ENCODE data around the gene SGCE. TPM values are rescaled to one million over a fixed set of nuclear protein-coding genes. Genes with fewer than 3 reads are reported as not detected.
"Not testable (repeated sequence)": the region's sequence is repeated elsewhere in the genome, so short reads cannot be mapped to it uniquely, and the experiment has no call there.

The SGCE gene, protein sequence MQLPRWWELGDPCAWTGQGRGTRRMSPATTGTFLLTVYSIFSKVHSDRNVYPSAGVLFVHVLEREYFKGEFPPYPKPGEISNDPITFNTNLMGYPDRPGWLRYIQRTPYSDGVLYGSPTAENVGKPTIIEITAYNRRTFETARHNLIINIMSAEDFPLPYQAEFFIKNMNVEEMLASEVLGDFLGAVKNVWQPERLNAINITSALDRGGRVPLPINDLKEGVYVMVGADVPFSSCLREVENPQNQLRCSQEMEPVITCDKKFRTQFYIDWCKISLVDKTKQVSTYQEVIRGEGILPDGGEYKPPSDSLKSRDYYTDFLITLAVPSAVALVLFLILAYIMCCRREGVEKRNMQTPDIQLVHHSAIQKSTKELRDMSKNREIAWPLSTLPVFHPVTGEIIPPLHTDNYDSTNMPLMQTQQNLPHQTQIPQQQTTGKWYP
- total RNA-seq = 37.9 and 44.6 TPM in 2 replicates

DNA sequence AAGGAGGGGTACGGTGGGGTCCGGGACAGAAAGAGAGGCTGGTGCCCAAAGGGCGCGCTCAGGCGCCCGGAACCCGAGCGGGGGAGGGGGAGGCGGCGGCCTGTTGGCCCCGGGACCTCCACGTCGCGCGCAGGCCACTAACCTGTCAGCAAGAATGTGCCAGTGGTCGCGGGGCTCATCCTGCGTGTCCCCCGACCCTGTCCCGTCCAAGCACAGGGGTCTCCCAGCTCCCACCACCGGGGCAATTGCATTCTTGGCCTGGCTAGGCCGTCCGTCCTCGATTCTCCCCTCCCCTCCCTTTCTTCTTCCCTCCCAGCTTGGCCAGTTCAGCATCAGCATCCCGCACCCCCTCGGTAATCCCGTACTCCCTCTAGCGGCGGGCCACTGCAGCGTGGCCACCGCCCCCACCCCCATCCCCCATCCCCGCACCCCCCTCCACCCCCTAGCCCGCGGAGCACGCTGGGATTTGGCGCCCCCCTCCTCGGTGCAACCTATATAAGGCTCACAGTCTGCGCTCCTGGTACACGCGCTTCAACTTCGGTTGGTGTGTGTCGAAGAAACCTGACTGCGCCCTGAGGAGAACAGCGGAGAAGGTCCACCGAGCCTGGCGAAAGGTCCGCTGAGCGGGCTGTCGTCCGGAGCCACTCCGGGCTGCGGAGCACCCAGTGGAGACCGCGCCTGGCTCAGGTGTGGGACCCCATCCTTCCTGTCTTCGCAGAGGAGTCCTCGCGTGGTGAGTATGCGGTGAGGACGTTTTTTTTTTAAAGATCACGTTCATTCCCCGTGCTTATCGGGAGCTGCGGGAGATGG lies at the start of gene SGCE:
SGCE (minus strand) TSS at position 286 of the 810 bp plus-strand sequence; CDS start at position 251, 35 bp downstream.
- peak within 1 kb of the TSS; percentile 79 for H3K4me3 ChIP-seq (ENCODE audit: low read depth, low read length)
- TF ChIP-seq, protein P1, sequence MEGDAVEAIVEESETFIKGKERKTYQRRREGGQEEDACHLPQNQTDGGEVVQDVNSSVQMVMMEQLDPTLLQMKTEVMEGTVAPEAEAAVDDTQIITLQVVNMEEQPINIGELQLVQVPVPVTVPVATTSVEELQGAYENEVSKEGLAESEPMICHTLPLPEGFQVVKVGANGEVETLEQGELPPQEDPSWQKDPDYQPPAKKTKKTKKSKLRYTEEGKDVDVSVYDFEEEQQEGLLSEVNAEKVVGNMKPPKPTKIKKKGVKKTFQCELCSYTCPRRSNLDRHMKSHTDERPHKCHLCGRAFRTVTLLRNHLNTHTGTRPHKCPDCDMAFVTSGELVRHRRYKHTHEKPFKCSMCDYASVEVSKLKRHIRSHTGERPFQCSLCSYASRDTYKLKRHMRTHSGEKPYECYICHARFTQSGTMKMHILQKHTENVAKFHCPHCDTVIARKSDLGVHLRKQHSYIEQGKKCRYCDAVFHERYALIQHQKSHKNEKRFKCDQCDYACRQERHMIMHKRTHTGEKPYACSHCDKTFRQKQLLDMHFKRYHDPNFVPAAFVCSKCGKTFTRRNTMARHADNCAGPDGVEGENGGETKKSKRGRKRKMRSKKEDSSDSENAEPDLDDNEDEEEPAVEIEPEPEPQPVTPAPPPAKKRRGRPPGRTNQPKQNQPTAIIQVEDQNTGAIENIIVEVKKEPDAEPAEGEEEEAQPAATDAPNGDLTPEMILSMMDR (conservative IDR thresholded peaks at IDR 0.05; ENCODE audit: low read depth, low read length) = peak; percentile 50
- DNase-seq (ENCODE audit: low read depth) = no peak

DNA sequence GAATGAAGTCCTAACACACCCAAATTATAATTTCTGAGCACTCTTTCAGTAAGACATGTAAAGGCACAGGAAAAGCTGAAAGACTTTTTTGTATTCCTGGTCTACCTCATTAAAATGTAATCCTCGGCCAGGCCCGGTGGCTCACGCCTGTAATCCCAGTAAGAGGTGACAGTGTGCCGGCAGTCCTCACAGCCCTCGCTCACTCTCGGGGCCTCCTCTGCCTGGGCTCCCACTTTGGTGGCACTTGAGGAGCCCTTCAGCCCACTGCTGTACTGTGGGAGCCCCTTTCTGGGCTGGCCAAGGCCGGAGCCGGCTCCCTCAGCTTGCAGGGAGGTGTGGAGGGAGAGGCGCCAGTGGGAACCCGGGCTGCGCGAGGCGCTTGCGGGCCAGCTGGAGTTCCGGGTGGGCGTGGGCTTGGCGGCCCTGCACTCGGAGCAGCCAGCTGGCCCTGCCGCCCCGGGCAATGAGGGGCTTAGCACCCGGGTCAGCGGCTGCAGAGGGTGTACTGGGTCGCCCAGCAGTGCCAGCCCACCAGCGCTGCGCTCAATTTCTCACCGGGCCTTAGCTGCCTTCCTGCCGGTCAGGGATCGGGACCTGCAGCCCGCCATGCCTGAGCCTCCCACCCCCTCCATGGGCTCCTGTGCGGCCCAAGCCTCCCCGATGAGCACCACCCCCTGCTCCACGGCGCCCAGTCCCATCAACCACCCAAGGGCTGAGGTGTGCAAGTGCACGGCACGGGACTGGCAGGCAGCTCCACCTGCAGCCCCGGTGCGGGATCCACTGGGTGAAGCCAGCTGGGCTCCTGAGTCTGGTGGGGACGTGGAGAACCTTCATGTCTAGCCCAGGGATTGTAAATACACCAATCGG lies 49.5 kb upstream of the SGCE start:
- not testable (repeated sequence) for DNase-seq (ENCODE audit: low read depth); H3K4me3 ChIP-seq (ENCODE audit: low read depth, low read length)

- DNase-seq (ENCODE audit: low read depth) = peak; percentile 38
- TF ChIP-seq, protein P1 (conservative IDR thresholded peaks at IDR 0.05; ENCODE audit: low read depth, low read length) = no peak
- no peak overlapping the region for H3K4me3 ChIP-seq (ENCODE audit: low read depth, low read length)
Measured at GRCh38 chr7:94701555-94701973, 45.6 kb upstream of the SGCE start.

GRCh38 chr7:94700926-94701554 lies 45.1 kb upstream of the SGCE start:
- TF ChIP-seq, protein P1 (conservative IDR thresholded peaks at IDR 0.05; ENCODE audit: low read depth, low read length) = no peak
- DNase-seq (ENCODE audit: low read depth) = no peak
- H3K4me3 ChIP-seq (ENCODE audit: low read depth, low read length) = no peak overlapping the region

DNA sequence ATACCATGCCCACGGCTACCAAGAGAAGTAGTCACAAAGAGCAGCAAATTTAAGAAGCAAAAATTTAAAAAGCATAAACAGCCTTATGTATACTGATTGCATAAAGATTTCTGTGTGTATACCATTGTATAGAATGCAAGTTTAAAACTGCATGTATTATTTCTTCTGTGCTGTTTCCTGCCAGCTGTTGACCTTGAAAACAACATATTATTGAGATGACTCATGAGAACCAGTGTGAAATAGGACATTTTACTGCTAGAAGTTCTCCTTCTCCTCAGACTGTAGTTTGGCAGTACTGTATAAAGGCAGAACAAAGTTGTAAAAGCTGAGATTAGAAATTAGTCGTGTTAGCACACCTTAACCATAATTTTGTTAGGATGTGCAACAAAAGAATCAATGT lies 42.3 kb upstream of the SGCE start:
- TF ChIP-seq, protein P1 (conservative IDR thresholded peaks at IDR 0.05; ENCODE audit: low read depth, low read length) = no peak
- peak; percentile 52 for DNase-seq (ENCODE audit: low read depth)
- H3K4me3 ChIP-seq (ENCODE audit: low read depth, low read length) = no peak overlapping the region

DNA sequence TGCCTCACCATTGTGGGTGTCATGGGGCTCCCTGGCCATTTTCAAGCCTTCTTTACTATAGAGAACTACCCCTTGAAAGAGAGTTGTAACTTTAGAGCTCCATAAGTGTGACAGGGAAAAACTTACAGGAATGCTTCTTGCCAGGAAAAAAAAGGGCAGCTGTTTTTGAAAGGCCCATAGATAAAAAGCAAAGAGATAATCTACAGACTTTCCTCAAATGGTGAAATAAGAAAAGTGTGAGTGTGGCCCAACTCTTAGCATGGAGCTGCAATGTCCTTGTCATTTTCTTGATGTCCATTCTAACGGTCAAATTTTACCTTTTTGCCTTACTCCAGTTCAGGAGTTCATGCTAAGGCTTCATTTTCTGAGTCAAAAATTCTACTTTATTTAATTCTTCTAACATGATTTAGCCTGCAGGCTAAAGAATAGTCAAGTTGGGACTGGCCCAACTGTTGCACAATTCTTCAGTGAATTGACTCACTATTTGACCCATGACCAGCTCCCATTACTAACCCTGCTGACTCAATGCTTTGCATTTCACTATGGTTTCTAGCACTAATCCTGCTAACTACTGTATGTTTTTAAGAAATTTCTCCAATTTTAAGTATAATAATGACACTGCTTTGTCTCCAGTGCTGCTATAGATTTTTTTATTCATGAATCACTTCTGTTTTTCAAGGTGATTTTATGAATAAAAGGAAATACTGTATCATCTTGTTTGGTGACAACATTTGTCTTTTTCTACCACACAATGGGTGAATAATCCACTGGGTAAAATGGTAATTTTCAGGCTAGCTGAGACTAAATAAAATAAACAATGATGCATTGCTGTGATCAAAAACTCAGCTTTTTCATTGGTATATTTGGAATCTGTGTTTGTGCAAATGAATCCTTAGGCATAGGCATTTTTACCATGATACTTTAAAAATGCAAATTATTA lies 41.4 kb upstream of the SGCE start:
- TF ChIP-seq, protein P1 (conservative IDR thresholded peaks at IDR 0.05; ENCODE audit: low read depth, low read length) = no peak
- peak; percentile 92 for DNase-seq (ENCODE audit: low read depth)
- H3K4me3 ChIP-seq (ENCODE audit: low read depth, low read length) = no peak overlapping the region
